B cell (primary cell): ENCODE measurements around the gene LCP1. TPM values are rescaled to one million over a fixed set of nuclear protein-coding genes. Genes with fewer than 3 reads are reported as not detected.
A peak's percentile ranks its signal among the peaks of the same experiment; 100 is the strongest.

ENCODE experiments used
- ATAC-seq: fragments of 200-7000 bp; cut with Tn5 transposase; one replicate; pipeline ENCODE4 v1.10.0; 2021; ENCODE audit warnings: low read depth, mild to moderate bottlenecking, moderate number of reproducible peaks, moderate library complexity
- CTCF ChIA-PET: fragments of 350-600 bp; sonication (Branson Sonifier 250); formaldehyde crosslinking; loops from one replicate; lab custom pipeline; 2021; ENCODE audit warnings: antibody characterized with exemption, inconsistent platforms; lab: Charles Lee
- POLR2A ChIA-PET: fragments of 350-600 bp; sonication (Branson Sonifier 250); formaldehyde crosslinking; loops from one replicate; lab custom pipeline; 2021; ENCODE audit warnings: antibody characterized with exemption; lab: Charles Lee
- DNase-seq: peaks from one replicate; pipeline ENCODE4 v3.0.0; 2013
- H2AFZ ChIP-seq: 2 replicates; pipeline ENCODE4 v1.6.1; 2012; ENCODE audit warnings: mild to moderate bottlenecking, low read depth, low read length; ENCODE audit not compliant: insufficient read depth, poor library complexity, severe bottlenecking
- H3K27ac ChIP-seq, 2 donors: 1 replicate in 1 of 2; 2 replicates in 1 of 2; pipeline ENCODE4 v1.5.1; 2012 to 2013; ENCODE audit warnings: low read length in 2 of 2, mild to moderate bottlenecking in 2 of 2, moderate library complexity in 1 of 2
- H3K27me3 ChIP-seq, 4 experiments: fragments of 200-600 bp in 1 of 4; sonication (generic) in 1 of 4; replicated peaks in 1 of 4; 1 replicate in 2 of 4; 2 replicates in 2 of 4; pipeline versions ENCODE4 v1.6.1 to v1.7.0; 2013 to 2016; ENCODE audit warnings: low read length in 3 of 4, mild to moderate bottlenecking in 2 of 4, mixed read lengths in 1 of 4, moderate library complexity in 1 of 4; ENCODE audit not compliant: insufficient read depth in 4 of 4, control insufficient read depth in 3 of 4; ENCODE audit errors: control extremely low read depth in 1 of 4
- H3K36me3 ChIP-seq, 2 experiments: replicated peaks in 1 of 2; 1 replicate in 1 of 2; 2 replicates in 1 of 2; pipeline versions ENCODE4 v1.6.1 to v1.7.1; 2013; ENCODE audit warnings: low read length in 1 of 2; ENCODE audit not compliant: insufficient read depth in 2 of 2, control insufficient read depth in 1 of 2; ENCODE audit errors: control extremely low read depth in 1 of 2, extremely low read depth in 1 of 2
- H3K4me1 ChIP-seq, 2 donors: fragments of 200-600 bp in 1 of 2; sonication (generic) in 1 of 2; 1 replicate in 1 of 2; 2 replicates in 1 of 2; pipeline versions ENCODE4 v1.5.1 to v1.6.1; 2013 to 2017; ENCODE audit warnings: low read length in 2 of 2; ENCODE audit not compliant: control insufficient read depth in 2 of 2, insufficient read depth in 2 of 2
- H3K4me2 ChIP-seq: replicated peaks from 2 replicates; pipeline ENCODE3; 2012; ENCODE audit warnings: mild to moderate bottlenecking, low read depth, low read length; ENCODE audit not compliant: poor library complexity, severe bottlenecking
- H3K4me3 ChIP-seq, 5 experiments: fragments of 200-600 bp in 1 of 5; sonication (generic) in 1 of 5; 1 replicate in 3 of 5; 2 replicates in 2 of 5; pipeline versions ENCODE4 v1.5.1 to v1.7.0; 2011 to 2016; ENCODE audit warnings: low read length in 4 of 5, mild to moderate bottlenecking in 4 of 5, low read depth in 2 of 5, control low read depth in 1 of 5, moderate library complexity in 1 of 5; ENCODE audit not compliant: insufficient read depth in 1 of 5; ENCODE audit errors: control extremely low read depth in 1 of 5, extremely low read depth in 1 of 5
- H3K79me2 ChIP-seq: fragments of 200-600 bp; sonication (generic); one replicate; pipeline ENCODE4 v1.6.0; 2016; ENCODE audit warnings: low read length; ENCODE audit not compliant: control insufficient read depth, insufficient read depth
- H3K9ac ChIP-seq: fragments of 200-600 bp; sonication (generic); 2 replicates; pipeline ENCODE4 v1.6.1; 2017; ENCODE audit warnings: mild to moderate bottlenecking, low read length, moderate library complexity
- H3K9me3 ChIP-seq, 3 donors: one replicate each; pipeline versions ENCODE4 v1.6.1 to v1.7.1; 2013; ENCODE audit warnings: low read length in 2 of 3; ENCODE audit not compliant: control insufficient read depth in 2 of 3, insufficient read depth in 1 of 3; ENCODE audit errors: control extremely low read depth in 1 of 3
- H4K20me1 ChIP-seq: 2 replicates; pipeline ENCODE4 v1.6.0; 2012; ENCODE audit warnings: mild to moderate bottlenecking, low read length; ENCODE audit not compliant: insufficient read depth, control insufficient read depth, poor library complexity, severe bottlenecking
- H3K27ac Mint-ChIP-seq: one replicate; pipeline ENCODE4 v1.8.0; 2021; ENCODE audit warnings: mixed read lengths
- H3K27me3 Mint-ChIP-seq: one replicate; pipeline ENCODE4 v1.8.0; 2021; ENCODE audit warnings: mixed read lengths
- H3K4me1 Mint-ChIP-seq: one replicate; pipeline ENCODE4 v1.8.0; 2021; ENCODE audit warnings: mixed read lengths
- H3K4me3 Mint-ChIP-seq: one replicate; pipeline ENCODE4 v1.8.0; 2021; ENCODE audit warnings: mixed read lengths
- H3K9me3 Mint-ChIP-seq: one replicate; pipeline ENCODE4 v1.8.0; 2022; ENCODE audit warnings: mixed read lengths; ENCODE audit not compliant: insufficient read depth
- CTCF ChIP-seq: fragments of 200-600 bp; IDR thresholded peaks from one replicate; pipeline ENCODE4 v1.8.0; 2022; ENCODE audit warnings: antibody characterized with exemption, mild to moderate bottlenecking
- EZH2 ChIP-seq: IDR thresholded peaks from 2 replicates; pipeline ENCODE4 v1.6.1; 2012; ENCODE audit warnings: borderline replicate concordance, low read depth, mild to moderate bottlenecking, moderate library complexity, low read length; ENCODE audit not compliant: insufficient read depth, poor library complexity, severe bottlenecking
- WGBS: methylation state at CpG from one replicate; pipeline ENCODE4 v1.1.5; 2013; ENCODE audit warnings: missing lambda C conversion rate; ENCODE audit not compliant: insufficient coverage; 5-methylcytosine and 5-hydroxymethylcytosine counted together
- intact Hi-C: fragments of 100-400 bp; cut with micrococcal nuclease; formaldehyde crosslinking; loops from one replicate; pipeline ENCODE4 v1.10.0; 2022
- polyA plus RNA-seq: library from polyadenylated mRNA; depleted of rRNA; stranded (reverse); fragments of >200 nt; gene quantifications from 2 replicates; pipeline ENCODE4 v1.2.3, GENCODE V29; 2012
- total RNA-seq, 2 donors: library from RNA; stranded (reverse); fragments of 120-200 nt in 1 of 2; gene quantifications; 1 replicate in 1 of 2; 2 replicates in 1 of 2; pipeline versions ENCODE4 v1.2.3 to v1.2.4, GENCODE V29; 2013 to 2022

Gene LCP1
- total and polyA plus RNA-seq, 2 donors (not counting 1 experiment from before 2014, with no cell fraction given) = 151 to 243 TPM

- H2AFZ ChIP-seq = peak overlapping the region; percentile 39
- ATAC-seq = peak; percentile 37
- H3K4me3 ChIP-seq = no peak overlapping the region
- H3K4me1 ChIP-seq = peaks cover 38 to 40% of the 10 kb centered on the region in 2 donors
- ChIA-PET CTCF (interaction anchor here (0.7 to 7.8 kb wide), 23 partner anchors 10 to 352 kb away, joined by 3 to 225 read pairs (median 4); partner anchors contain the start of genes LCP1 and RUBCNL), POLR2A (interaction anchor here (0.6 to 1.8 kb wide), 2 partner anchors 17 to 704 kb away, joined by 5 read pairs; no protein-coding TSS in a partner anchor)
- H3K27me3 ChIP-seq = no peaks in the 10 kb centered on the region
- H3K79me2 ChIP-seq = peaks cover 85% of the 10 kb centered on the region
- H3K9me3 ChIP-seq = peaks cover 0 to 8% (median 0%) of the 10 kb centered on the region in 3 donors
- Mint-ChIP-seq H3K9me3 (no peaks in the 10 kb centered on the region), H3K27ac (peak overlapping the region; percentile 84), H3K4me3 (peak overlapping the region; percentile 55), H3K4me1 (peaks cover 46% of the 10 kb centered on the region), H3K27me3 (no peaks in the 10 kb centered on the region)
- WGBS = 0% methylated on average over 1 of the region's 4 CpGs
- H3K4me2 ChIP-seq = peak overlapping the region; percentile 57
- H4K20me1 ChIP-seq = peaks cover 49% of the 10 kb centered on the region
- DNase-seq = no peak
- H3K9ac ChIP-seq = peak overlapping the region; percentile 36
- H3K27ac ChIP-seq = peak overlapping the region; percentile 53 to 88
- H3K36me3 ChIP-seq = peaks cover 17 to 56% of the 10 kb centered on the region in 2 experiments
- intact Hi-C loops = loop anchor here (1.0 to 5.0 kb wide), 5 partner anchors 24 to 161 kb away; partner anchors contain the start of gene LRRC63
- no peak for TF ChIP-seq EZH2
- no peak for TF ChIP-seq CTCF
Observed at GRCh38 chr13:46160065-46160464, 21.9 kb downstream of the LCP1 start.

GRCh38 chr13:46158983-46159382 is 23.0 kb downstream of the LCP1 start:
- TF ChIP-seq EZH2 (no peak), CTCF (no peak)
- peak overlapping the region in 1 of 2 donors; percentile 88 for H3K27ac ChIP-seq
- intact Hi-C loops = no loop called here
- H3K9ac ChIP-seq = no peak overlapping the region
- H3K27ac Mint-ChIP-seq = no peak overlapping the region
- H3K4me1 Mint-ChIP-seq = peaks cover 38% of the 10 kb centered on the region
- peaks cover 0 to 8% (median 0%) of the 10 kb centered on the region in 3 donors for H3K9me3 ChIP-seq
- H3K9me3 Mint-ChIP-seq = no peaks in the 10 kb centered on the region
- peaks cover 39% of the 10 kb centered on the region for H4K20me1 ChIP-seq
- H3K36me3 ChIP-seq = peaks cover 20 to 61% of the 10 kb centered on the region in 2 experiments
- no peaks in the 10 kb centered on the region for H3K27me3 ChIP-seq
- peaks cover 29 to 30% of the 10 kb centered on the region in 2 donors for H3K4me1 ChIP-seq
- H3K27me3 Mint-ChIP-seq = no peaks in the 10 kb centered on the region
- H2AFZ ChIP-seq = no peak overlapping the region
- ChIA-PET POLR2A (no interaction called here), CTCF (interaction anchor here (0.5 to 7.8 kb wide), 11 partner anchors 9 to 162 kb away, joined by 3 to 225 read pairs (median 17); partner anchors contain the start of gene LCP1)
- no peak for DNase-seq
- no CpG with 5 or more reads among the region's 2 CpGs for WGBS
- ATAC-seq = no peak
- H3K4me3 Mint-ChIP-seq = no peak overlapping the region
- H3K4me3 ChIP-seq = no peak overlapping the region
- H3K79me2 ChIP-seq = peaks cover 82% of the 10 kb centered on the region
- no peak overlapping the region for H3K4me2 ChIP-seq
